Measurements from ENCODE around the gene WFIKKN1.

The WFIKKN1 gene, protein sequence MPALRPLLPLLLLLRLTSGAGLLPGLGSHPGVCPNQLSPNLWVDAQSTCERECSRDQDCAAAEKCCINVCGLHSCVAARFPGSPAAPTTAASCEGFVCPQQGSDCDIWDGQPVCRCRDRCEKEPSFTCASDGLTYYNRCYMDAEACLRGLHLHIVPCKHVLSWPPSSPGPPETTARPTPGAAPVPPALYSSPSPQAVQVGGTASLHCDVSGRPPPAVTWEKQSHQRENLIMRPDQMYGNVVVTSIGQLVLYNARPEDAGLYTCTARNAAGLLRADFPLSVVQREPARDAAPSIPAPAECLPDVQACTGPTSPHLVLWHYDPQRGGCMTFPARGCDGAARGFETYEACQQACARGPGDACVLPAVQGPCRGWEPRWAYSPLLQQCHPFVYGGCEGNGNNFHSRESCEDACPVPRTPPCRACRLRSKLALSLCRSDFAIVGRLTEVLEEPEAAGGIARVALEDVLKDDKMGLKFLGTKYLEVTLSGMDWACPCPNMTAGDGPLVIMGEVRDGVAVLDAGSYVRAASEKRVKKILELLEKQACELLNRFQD

DNA sequence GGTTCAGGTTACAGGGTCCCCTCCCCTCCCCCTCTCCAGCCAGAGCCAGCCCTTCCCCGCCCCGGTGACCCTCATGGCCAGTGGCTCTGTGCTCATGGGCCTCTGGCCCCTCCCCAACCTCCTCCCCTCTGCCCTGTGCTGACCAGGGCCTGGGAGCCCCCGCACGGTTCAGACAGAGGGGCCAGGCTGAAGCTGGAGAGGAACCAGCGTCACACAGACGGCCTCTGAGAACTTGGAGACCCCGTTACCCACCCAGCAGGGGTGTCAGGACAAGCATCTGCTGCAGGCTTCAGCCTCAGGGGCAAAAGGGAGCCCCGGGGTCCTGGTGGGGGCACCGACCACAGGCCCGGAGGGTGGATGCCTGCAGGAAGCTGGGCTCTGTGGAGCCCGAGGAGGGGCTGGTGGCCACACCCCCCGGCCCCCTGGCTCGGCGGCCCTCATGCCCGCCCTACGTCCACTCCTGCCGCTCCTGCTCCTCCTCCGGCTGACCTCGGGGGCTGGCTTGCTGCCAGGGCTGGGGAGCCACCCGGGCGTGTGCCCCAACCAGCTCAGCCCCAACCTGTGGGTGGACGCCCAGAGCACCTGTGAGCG lies at the start of gene WFIKKN1:
Gene WFIKKN1, plus strand, starts transcription at position 171 of the 591 bp plus-strand sequence. Its CDS starts 269 bp downstream, at position 440.
- no peak for DNase-seq (ENCODE audit: low spot score)

DNA sequence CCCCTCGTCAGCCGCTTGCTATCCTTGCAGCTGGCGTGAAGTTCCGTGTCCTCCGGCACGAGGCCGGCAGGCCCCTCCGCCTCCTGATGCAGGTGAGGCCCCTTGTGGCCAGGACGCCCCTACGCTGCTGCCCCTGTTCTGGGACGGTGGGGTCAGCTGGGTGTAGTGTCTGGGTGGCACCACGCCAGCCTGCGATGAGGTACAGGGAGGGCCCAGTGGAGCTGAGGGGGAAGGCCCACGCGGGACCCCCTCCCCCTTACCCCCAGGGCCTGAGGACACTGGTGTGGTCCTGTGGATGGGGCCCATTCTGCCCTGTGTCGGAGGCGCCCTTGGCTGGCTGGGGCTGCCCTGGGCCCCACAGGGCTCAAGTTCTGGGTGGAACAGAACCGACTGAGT lies 48.6 kb upstream of the WFIKKN1 start:
- no peak for DNase-seq (ENCODE audit: low spot score)

DNA sequence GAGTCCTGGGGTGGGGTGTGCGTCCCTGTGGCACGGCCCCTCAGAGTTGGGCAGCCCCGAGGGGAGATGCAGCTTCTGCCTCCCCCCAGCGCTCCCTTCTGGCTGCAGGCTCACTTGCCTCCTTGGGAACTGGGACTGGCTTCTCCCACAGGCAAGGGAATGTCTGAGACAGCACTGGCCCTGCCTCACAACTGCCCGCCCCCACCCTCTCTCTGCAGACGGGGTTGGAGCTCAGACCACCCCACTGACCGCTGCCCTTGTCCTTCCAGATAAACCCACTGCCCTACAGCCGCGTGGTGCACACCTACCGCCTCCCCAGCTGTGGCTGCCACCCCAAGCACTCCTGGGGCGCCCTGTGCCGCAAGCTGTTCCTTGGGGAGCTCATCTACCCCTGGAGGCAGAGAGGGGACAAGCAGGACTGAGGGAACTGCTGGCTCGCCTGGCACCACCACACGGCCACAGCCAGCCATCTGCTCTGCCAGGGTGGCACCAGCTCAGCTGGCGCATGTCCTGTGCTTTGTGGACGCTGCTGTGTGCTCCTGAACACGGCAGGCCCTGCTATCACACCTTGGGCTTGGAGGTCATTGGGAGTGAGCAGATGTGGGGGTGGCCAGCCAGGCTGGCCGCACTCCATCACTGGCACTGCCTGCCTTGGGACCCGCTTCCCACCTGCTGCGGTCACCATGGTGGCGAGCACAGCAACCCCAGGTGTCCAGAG lies 48.0 kb upstream of the WFIKKN1 start:
- DNase-seq (ENCODE audit: low spot score), result no peak

DNA sequence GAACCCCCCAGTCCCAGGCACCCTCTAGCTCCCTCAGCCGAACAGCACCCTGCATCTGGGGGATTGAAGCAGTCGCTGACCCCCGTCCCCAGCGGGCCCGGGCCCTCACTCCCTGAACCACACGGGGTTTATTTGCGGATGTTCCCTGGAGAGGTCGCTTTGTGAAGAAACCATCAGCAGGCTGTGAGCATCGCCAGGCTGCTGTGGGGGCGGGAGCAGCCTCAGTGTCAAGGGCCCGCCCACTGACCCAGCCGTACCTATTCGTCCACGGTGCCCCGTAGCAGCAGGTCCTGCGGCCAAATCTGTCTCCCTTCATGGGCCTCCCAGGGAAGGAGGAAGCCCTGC lies 47.3 kb upstream of the WFIKKN1 start:
- no peak for DNase-seq (ENCODE audit: low spot score)

DNA sequence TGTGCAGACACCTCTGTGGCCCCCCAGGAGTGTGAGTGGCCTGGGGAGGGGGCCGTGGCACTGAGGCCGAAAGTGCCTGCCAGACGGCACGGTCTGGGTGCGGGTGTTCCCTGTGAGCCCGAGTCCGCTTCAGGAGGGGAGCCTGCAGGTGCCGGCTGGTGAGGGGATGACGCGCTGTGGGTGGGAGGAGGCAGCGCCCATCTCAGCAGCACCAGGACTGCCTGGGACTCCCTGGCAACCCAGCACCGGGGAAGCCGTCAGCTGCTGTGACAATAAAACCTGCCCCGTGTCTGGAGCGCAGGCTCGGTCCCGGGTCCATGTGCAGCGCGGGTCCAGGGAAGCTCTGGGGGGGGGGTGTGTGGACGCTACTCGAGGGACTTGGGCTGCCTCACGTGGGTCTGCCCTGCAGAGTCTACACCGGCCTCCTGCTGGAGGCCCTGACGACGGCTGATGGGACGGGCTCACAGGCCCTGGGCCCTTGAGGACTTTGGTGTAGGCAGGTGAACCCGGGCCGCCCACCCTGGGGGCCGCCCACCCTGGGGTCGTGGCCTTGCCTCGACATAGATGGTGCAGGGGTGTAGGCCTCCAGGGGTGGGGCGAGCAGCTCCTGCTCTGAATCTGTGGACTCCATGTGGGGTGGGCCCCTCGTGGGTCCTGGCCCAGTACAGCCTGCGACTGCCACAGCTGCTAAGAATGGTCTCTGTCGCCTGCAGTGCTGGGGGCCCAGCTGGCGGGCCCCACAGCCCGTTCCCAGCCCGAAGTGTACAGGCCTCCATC lies 46.8 kb upstream of the WFIKKN1 start:
- DNase-seq (ENCODE audit: low spot score), result no peak

DNA sequence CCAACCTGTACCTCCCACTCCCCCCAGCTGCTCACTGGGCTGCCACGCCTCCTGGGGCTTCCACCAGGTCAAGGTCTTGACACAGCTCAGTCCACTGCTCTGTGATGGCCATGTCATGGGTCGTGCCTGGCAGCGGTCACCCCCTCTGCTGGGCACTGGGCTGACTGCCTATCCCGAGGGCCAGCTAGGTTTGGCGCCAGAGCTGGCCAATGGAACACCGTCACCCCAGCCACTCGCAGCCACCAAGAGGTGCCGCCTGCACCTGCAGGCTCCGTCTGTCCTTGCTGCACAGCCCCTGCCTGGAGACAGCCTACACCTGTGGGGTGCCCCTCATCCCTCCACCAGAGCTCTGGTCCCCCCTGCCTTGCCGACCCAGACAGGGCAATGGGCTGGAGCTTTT lies 45.4 kb upstream of the WFIKKN1 start:
- DNase-seq (ENCODE audit: low spot score), result no peak

DNA sequence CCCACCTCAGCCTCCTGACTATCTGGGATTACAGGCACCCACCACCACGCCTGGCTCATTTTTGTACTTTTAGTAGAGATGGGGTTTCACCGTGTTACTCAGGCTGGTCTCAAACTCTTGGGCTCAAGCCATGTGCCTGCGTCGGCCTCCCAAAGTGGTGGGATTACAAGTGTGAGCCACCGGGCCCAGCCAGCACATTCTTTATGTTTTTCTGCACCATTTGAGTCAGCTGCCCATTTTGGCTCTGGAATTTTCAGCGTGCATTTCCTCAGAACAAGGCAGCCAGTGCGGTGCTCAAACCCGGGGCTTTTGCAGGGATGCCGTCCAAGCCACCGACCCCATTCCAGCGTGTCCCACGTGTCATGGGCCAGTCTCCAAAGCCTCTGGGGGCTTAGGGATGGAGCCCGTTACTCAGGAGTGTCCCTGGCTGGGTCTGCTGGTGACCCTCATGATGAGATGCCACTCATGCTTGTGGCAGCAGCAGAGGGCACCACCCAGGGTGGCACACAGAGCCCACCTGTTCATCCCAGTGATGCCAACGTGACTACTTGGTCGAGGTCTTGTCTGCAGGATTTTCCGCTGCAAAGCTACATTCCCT lies 44.6 kb upstream of the WFIKKN1 start:
- no peak for DNase-seq (ENCODE audit: low spot score)

DNA sequence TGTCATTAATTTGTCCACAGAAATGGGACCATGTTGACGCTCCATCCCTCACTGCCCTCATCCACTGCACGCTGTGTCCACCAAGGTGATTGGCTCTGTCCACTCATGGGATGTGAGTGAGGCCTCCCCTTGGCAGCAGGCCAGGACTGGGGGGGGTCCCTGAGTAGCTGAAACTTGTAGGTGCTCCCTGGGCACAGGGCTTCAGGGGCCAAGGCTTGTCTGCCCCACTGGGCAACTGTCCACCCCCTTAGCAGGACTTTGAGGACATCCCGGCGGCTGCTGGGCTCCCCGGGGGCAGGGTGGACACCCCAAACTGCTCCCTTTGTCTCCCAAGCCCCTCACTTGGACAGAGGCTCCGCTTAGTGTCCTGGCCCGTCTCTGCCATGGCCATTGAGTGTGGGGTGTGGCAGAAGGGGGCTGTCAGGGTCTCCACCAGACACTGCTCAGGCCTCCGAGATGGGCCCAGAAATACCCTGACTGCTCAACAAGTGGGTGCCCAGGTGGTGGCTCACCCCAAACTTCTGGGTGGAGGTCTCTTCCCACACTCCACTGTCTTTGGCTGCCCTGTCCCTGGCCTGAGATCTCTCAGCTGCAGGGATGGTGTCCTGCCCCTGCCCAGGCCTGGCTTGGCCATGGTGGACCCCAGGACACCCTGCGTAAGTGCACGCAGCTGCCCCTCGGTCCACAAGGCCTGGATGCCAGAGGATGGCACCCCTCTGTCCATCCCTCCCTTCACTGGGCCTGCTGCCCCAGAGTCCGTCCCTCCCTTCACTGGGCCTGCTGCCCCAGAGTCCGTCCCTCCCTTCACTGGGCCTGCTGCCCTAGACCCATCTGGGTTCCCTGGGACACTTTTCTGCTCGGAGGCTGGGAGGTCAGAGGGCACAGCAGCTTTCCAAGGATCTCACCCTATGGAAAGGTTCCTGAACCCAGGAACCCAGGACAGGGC lies 43.9 kb upstream of the WFIKKN1 start:
- DNase-seq (ENCODE audit: low spot score), result no peak

DNA sequence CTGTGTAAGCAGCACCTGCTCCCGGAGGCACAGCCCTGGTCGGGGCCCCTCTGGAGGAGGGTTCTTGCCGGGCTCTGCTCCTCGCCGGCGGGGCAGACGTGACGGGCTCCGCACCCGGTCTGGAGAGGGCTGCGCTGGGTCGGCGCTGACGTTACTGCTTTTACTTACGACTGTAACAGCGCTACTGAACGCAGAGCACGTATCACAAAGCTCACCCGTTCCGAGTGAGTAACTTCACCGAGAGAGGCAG lies 42.2 kb upstream of the WFIKKN1 start:
- DNase-seq (ENCODE audit: low spot score), result no peak

DNA sequence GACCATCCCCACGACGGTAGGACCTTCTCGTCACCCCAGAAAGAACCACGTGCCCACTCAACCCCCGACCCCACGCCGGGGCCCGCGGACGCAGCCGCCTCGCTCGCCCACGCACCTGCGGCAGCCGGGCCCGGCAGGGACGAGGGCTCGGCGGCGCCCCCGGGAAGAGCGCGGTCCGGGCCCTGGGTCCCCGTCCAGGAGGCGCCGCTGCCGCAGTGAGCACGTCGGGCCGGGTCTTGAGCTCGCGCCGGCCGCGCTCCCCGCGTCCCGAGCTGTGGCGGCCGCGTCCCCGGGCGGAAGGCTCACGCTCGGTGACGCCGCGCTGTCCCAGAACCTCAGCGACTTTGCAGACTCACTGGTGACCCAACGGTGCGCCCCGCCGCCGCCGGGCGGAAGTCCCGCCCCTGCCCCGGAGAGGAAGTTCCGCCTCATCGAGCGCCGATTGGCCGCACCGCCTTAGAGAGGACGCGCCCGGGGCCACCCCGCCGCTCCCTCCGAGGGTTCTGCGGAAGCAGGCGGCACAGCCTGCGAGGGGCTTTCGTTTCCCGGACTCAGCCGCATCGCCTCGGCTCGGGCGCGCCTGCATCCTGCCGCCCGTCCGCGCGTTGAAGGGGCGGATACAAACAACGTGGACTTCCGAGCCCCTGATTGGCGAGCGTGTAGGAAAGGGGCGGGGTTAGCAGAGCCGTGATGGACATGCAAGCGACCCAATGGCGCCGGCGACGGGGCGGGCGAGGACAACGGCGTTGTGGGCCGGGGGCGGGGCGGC lies 41.7 kb upstream of the WFIKKN1 start:
- peak; percentile 98 for DNase-seq (ENCODE audit: low spot score)

DNA sequence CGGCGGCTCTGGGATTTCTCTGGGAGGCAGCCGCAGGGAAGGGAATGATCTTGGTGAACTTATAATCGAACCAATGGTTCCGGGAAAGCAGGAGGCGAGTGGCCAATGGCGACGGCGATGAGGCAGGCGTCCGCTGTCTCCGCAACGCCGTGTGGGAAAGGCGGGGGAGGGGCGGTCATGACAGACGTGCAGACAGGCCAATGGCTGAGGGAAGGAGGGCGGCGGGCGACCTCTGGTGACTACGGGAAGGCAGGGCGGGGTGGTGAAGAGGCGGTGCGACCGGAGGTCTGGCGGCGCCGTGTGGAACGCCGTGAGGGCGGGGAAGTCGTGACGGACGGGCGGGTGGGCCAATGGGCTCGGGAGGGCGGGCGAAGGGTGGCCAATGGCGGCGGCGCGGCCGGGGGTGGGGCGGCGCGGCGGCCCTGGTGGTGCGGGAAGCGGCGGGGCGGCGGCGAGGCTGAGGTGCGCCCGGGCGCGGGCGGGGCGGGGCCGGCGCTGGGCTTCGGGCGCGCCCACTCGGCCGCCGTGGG lies 41.1 kb upstream of the WFIKKN1 start, which contains the start of gene RAB40C:
Gene RAB40C, plus strand, starts transcription at position 409 of the 530 bp plus-strand sequence. CDS start 226 bp downstream, outside the sequence.
- peak; percentile 100 for DNase-seq (ENCODE audit: low spot score)

DNA sequence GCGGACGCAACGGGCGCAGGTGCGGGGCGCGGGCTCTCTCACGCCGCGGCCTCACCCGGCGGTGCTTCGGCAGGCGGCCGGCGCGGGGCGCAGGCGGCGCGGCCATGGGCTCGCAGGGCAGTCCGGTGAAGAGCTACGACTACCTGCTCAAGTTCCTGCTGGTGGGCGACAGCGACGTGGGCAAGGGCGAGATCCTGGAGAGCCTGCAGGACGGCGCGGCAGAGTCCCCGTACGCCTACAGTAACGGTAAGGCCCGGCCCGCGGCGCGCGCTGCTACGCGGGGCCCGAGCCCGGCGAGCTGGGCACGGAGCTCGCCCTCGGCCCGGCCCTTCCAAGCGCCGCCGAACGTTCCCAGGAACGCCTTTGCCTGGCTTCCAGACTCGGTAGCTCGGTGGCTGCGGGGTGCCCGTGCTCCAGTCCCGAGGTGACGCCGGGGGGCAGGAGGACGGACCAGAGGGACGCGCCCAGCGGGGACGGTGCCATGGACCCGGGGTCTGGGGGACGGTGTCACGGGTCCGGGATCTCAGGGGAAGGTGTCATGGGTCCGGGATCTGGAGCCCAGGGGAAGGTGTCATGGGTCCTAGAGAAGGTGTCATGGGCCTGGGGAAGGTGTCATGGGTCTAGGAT lies 40.5 kb upstream of the WFIKKN1 start:
- DNase-seq (ENCODE audit: low spot score), result no peak

DNA sequence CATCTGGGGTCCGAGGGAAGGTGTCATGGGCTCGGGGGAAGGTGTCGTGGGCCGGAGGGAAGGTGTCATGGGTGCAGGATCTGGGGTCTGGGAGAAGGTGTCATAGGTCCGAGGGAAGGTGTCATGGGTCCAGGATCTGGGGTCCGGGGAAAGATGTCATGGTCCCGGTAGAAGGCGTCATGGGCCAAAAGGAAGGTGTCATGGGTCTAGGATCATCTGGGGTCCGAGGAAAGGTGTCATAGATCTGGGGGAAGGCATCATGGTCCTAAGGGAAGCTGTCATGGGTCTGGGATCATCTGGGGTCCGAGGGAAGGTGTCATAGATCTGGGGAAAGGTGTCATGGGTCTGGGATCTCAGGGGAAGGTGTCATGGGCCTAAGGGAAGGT lies 40.0 kb upstream of the WFIKKN1 start:
- DNase-seq (ENCODE audit: low spot score), result no peak

DNA sequence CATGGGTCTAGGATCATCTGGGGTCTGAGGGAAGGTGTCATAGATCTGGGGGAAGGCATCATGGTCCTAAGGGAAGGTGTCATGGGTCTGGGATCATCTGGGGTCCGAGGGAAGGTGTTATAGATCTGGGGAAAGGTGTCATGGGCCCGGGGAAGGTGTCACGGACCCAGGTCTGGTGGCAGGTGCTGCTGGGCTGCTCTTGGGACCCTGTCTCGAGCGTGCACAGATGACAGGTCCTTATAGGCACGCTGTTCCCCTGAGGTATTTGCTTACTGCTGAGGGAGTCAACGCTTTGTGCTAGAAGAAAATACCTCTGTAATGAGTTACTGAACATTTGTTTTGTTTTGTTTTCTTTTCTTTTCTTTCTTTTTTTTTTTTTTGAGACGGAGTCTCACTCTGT lies 39.6 kb upstream of the WFIKKN1 start:
- no peak for DNase-seq (ENCODE audit: low spot score)

DNA sequence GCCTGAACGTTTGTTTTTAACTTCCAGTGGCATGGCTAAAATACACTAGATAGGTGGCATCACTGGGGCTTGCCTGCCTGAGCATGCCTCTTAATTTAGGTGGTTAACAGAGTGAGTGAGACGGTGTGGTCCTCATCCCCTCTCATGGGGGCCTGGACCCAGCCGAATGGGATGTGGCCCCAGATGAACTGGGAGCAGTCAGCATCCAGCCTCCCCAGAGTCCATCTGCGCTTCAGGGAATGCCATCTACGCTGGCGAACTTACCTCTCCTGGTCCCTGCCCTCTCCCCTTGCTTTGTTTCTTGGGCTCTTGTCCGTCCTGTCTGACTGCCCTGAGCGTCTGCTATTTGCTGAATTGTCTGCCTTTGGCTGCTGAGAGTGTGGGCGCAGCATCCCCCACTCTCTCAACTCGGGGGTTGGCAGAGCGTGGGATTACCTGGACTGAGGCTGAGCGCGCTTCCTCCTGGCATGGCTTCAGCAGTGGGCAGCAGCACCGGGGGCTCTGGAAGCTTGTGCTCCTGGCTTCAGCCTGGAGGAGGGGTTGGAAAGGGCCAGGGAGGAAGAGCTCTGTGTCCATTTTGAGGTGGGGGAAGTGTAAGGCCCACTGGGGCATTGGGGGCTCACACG lies 38.8 kb upstream of the WFIKKN1 start:
- no peak for DNase-seq (ENCODE audit: low spot score)

DNA sequence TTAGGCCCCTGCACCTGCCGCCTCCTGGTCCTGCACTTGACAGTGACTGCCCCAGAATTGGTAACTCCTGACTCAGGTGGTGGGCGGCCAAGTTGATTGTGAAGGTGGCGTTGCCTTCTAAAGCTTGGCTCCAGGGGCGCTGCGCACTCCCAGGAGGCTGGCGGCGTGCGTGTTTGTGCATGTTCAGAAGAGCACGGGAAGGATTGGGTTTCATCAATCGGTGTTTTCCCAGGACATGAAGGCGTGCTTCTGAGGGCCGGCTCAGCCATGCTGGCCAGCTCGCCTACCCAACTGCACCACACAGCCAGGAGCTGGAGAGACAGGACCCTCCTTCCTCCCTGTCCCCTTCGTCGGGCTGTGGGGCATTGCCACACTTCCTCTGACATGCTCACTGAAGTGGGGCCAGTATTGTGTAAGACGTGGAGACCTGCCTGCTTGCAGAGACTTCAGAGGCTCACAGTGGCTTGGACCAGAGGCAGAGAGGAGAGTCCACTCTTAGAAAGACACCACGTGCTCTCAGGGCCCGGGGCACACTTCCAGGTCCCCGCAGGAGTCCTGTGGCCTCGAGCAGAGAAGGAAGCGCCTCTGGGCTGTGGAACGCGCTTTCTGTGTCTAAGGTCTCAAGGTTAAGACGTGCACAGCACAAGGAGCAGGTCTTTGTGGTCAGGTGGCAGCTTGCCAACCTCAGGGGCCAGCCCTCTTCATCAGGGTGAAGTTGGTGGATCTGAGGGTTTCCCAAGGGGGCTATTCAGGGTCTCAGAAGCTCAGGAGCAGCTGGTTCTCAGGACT lies 38.1 kb upstream of the WFIKKN1 start:
- DNase-seq (ENCODE audit: low spot score), result peak; percentile 77

DNA sequence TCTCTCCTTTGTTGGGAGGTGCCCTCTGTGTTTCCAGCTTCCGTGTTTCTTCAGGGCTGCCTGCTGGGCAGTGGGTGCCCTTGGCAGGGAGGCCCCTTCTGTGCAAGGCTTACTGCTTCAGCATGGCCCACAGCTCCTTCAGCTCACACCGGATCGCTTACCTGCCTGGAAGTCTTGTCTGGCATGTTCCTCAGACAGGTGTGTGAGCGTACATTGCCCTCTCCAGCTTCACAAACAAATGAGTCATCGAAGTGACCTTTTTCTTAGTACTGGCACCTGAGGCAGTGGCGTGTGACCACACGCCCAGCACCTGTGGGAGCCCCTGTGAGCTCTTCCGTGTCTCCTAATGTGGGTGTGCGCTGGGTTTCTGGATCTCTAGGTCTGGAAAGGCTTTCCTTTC lies 37.4 kb upstream of the WFIKKN1 start:
- DNase-seq (ENCODE audit: low spot score), result no peak

DNA sequence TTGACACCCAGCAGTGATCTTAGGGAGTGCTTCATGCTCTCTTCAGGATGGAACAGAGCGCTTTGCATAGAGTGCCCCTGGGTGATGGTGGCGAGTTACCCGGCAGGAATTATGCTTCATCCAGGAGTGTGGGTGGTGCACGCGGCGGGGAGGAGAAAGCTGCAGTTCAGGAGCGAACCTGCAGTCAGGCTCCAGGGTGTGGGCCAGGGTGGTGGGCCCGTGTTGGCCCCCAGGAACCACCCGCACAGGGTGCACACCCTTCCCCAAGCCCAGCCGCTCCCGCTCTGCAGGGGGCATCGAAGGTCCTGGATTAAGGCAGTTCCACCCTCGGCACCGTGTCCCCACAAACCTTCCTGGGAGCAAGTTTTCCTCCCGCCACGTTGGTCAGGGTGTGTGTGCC lies 37.0 kb upstream of the WFIKKN1 start:
- DNase-seq (ENCODE audit: low spot score), result no peak

Data from Ammon's horn (tissue), 1 donor.